GM23338 (cell line): ENCODE data around the gene GCSH. TPM values are rescaled to one million over a fixed set of nuclear protein-coding genes. Genes with fewer than 3 reads are reported as not detected.

Experiments
- ATAC-seq: fragments of 200-7000 bp; cut with Tn5 transposase; 3 replicates; pipeline ENCODE4 v1.9.1; 2020
- DNase-seq: peaks from one replicate; pipeline ENCODE4 v3.0.0-alpha.2; 2015; ENCODE audit warnings: low spot score
- H2AFZ ChIP-seq: fragments of 200-600 bp; sonication (generic); 2 replicates; pipeline ENCODE4 v1.8.0; 2016; ENCODE audit warnings: antibody characterized with exemption, mild to moderate bottlenecking, moderate library complexity
- H3F3A ChIP-seq: fragments of 200-600 bp; sonication (generic); replicated peaks from 2 replicates; pipeline ENCODE4 v1.8.0; 2017; ENCODE audit warnings: antibody characterized with exemption, mixed run types, low read depth
- H3K27ac ChIP-seq: fragments of 200-600 bp; sonication (generic); 2 replicates; pipeline ENCODE4 v1.6.1; 2016; ENCODE audit warnings: low read depth
- H3K27me3 ChIP-seq: fragments of 200-600 bp; sonication (generic); 2 replicates; pipeline ENCODE4 v1.8.0; 2016; ENCODE audit warnings: mild to moderate bottlenecking, mixed run types, moderate library complexity; ENCODE audit not compliant: insufficient read depth
- H3K36me3 ChIP-seq: fragments of 200-600 bp; sonication (generic); 2 replicates; pipeline ENCODE4 v1.8.0; 2016; ENCODE audit warnings: mild to moderate bottlenecking; ENCODE audit not compliant: insufficient read depth
- H3K4me1 ChIP-seq: fragments of 200-600 bp; sonication (generic); 2 replicates; pipeline ENCODE4 v1.8.0; 2016; ENCODE audit warnings: mild to moderate bottlenecking, moderate library complexity; ENCODE audit not compliant: insufficient read depth
- H3K4me2 ChIP-seq: fragments of 200-600 bp; sonication (generic); 2 replicates; pipeline ENCODE4 v1.7.1; 2017; ENCODE audit warnings: mixed run types
- H3K4me3 ChIP-seq: fragments of 200-600 bp; sonication (generic); 2 replicates; pipeline ENCODE4 v1.6.1; 2016; ENCODE audit warnings: mixed run types
- H3K79me2 ChIP-seq: fragments of 200-600 bp; sonication (generic); replicated peaks from 2 replicates; pipeline ENCODE4 v1.8.0; 2017; ENCODE audit warnings: mild to moderate bottlenecking; ENCODE audit not compliant: insufficient read depth
- H3K9me2 ChIP-seq: fragments of 200-600 bp; sonication (generic); 2 replicates; pipeline ENCODE4 v1.8.0; 2017; ENCODE audit not compliant: insufficient read depth
- H4K20me1 ChIP-seq: fragments of 200-600 bp; sonication (generic); replicated peaks from 2 replicates; pipeline ENCODE4 v1.8.0; 2017; ENCODE audit warnings: mild to moderate bottlenecking; ENCODE audit not compliant: insufficient read depth
- H3K27ac Mint-ChIP-seq: 2 replicates; pipeline ENCODE4 v1.8.0; 2020; ENCODE audit warnings: inconsistent platforms, mild to moderate bottlenecking, moderate library complexity, mixed read lengths
- H3K27me3 Mint-ChIP-seq: 3 replicates; pipeline ENCODE4 v1.8.0; 2022; ENCODE audit warnings: low read depth, mild to moderate bottlenecking, moderate library complexity, mixed read lengths, inconsistent platforms; ENCODE audit not compliant: insufficient read depth, poor library complexity
- H3K36me3 Mint-ChIP-seq: 3 replicates; pipeline ENCODE4 v1.8.0; 2021; ENCODE audit warnings: low read depth, mild to moderate bottlenecking, inconsistent platforms, moderate library complexity, mixed read lengths
- H3K4me1 Mint-ChIP-seq: 3 replicates; pipeline ENCODE4 v1.8.0; 2020; ENCODE audit warnings: mild to moderate bottlenecking, inconsistent platforms, mixed read lengths
- H3K4me3 Mint-ChIP-seq: 3 replicates; pipeline ENCODE4 v1.8.0; 2021; ENCODE audit warnings: moderate library complexity, mild to moderate bottlenecking, inconsistent platforms, mixed read lengths
- H3K9me3 Mint-ChIP-seq: 3 replicates; pipeline ENCODE4 v1.8.0; 2020; ENCODE audit warnings: moderate library complexity, mild to moderate bottlenecking, inconsistent platforms, mixed read lengths
- CREB1 ChIP-seq: fragments of 250-450 bp; sonication (Bioruptor Pico); IDR thresholded peaks from 2 replicates; pipeline ENCODE4 v1.5.0; 2020; ENCODE audit warnings: low read depth, mild to moderate bottlenecking, moderate library complexity
- CTCF ChIP-seq, 2 experiments: fragments of 200-600 bp in 1 of 2; sonication (generic) in 1 of 2; conservative IDR thresholded peaks; 2 replicates each; pipeline versions ENCODE4 v1.5.1 to v1.6.1; 2016 to 2017; ENCODE audit warnings: antibody characterized with exemption in 2 of 2, low read depth in 2 of 2, mild to moderate bottlenecking in 2 of 2, moderate library complexity in 1 of 2
- ETS1 ChIP-seq: IDR thresholded peaks from 2 replicates; pipeline ENCODE4 v1.6.1; 2016; ENCODE audit warnings: antibody characterized with exemption
- EZH2 ChIP-seq: fragments of 200-600 bp; sonication (generic); IDR thresholded peaks from one replicate; pipeline ENCODE4 v1.8.0; 2017; ENCODE audit warnings: antibody characterized with exemption, mild to moderate bottlenecking, low read depth; ENCODE audit not compliant: unreplicated experiment
- JUNB ChIP-seq: IDR thresholded peaks from one replicate; pipeline ENCODE4 v1.6.1; 2016; ENCODE audit warnings: antibody characterized with exemption; ENCODE audit not compliant: unreplicated experiment
- NANOG ChIP-seq: IDR thresholded peaks from 2 replicates; pipeline ENCODE4 v1.6.1; 2016; ENCODE audit warnings: antibody characterized with exemption, borderline replicate concordance
- REST ChIP-seq: IDR thresholded peaks from one replicate; pipeline ENCODE4 v1.6.1; 2018; ENCODE audit warnings: antibody characterized with exemption; ENCODE audit not compliant: unreplicated experiment
- STAT1 ChIP-seq: IDR thresholded peaks from one replicate; pipeline ENCODE4 v1.6.1; 2016; ENCODE audit warnings: antibody characterized with exemption; ENCODE audit not compliant: unreplicated experiment
- ZNF114 ChIP-seq: fragments of 250-450 bp; sonication (Bioruptor Pico); IDR thresholded peaks from 2 replicates; pipeline ENCODE4 v1.5.0; 2020; ENCODE audit warnings: mild to moderate bottlenecking, moderate library complexity
- ZNF331 ChIP-seq: fragments of 250-450 bp; sonication (Bioruptor Pico); IDR thresholded peaks from 2 replicates; pipeline ENCODE4 v1.5.0; 2020; ENCODE audit warnings: low read depth, mild to moderate bottlenecking, moderate library complexity
- polyA plus RNA-seq: library from polyadenylated mRNA; unstranded; fragments of >200 nt; fragmentation: Nextera tagmentation; extraction: Ambion mirVana; gene quantifications from 2 replicates; pipeline ENCODE4 v1.2.1, GENCODE V29; 2016
- total RNA-seq: library from RNA; depleted of rRNA; stranded (reverse); fragments of >200 nt; shearing (Covaris generic); gene quantifications from 2 replicates; pipeline ENCODE4 v1.2.3, GENCODE V29; 2014

Gene GCSH
- total and polyA plus RNA-seq, 2 experiments from 2014 or later: 118 to 389 TPM

GRCh38 chr16:81116285-81116684, 20.1 kb upstream of the GCSH start:
- H3K79me2 ChIP-seq: no peaks in the 10 kb centered on the region
- no peaks in the 10 kb centered on the region for H3K36me3 ChIP-seq
- no peaks in the 10 kb centered on the region for H3K4me1 ChIP-seq
- H3K4me2 ChIP-seq: no peak overlapping the region
- no peak overlapping the region for H2AFZ ChIP-seq
- H3K27me3 ChIP-seq: no peaks in the 10 kb centered on the region
- H3K36me3 Mint-ChIP-seq: no peaks in the 10 kb centered on the region
- 0 out of 2 replicates have a peak, but pooled peaks cover 3% of the 10 kb centered on the region for H3K9me2 ChIP-seq
- H3K27ac Mint-ChIP-seq: no peak overlapping the region
- H3K4me1 Mint-ChIP-seq: no peaks in the 10 kb centered on the region
- no peak for TF ChIP-seq CREB1 (CRISPR knock-in tag)
- no peak for TF ChIP-seq ZNF114 (CRISPR knock-in tag)
- no peak for TF ChIP-seq JUNB
- no peak for TF ChIP-seq ZNF331 (CRISPR knock-in tag)
- no peak for TF ChIP-seq NANOG
- TF ChIP-seq STAT1: no peak
- H3K27ac ChIP-seq: no peak overlapping the region
- H3K27me3 Mint-ChIP-seq: peaks cover 5% of the 10 kb centered on the region
- no peaks in the 10 kb centered on the region for H4K20me1 ChIP-seq
- H3F3A ChIP-seq: no peaks in the 10 kb centered on the region
- no peak for DNase-seq
- peaks cover 2% of the 10 kb centered on the region; the same call in 1 of the 3 replicates for H3K9me3 Mint-ChIP-seq
- H3K4me3 Mint-ChIP-seq: no peak overlapping the region
- H3K4me3 ChIP-seq: no peak overlapping the region
- no peak for ATAC-seq

GRCh38 chr16:81112453-81112852, 16.3 kb upstream of the GCSH start:
- H3K36me3 Mint-ChIP-seq: no peaks in the 10 kb centered on the region
- no peaks in the 10 kb centered on the region for H3K27me3 ChIP-seq
- H3K4me2 ChIP-seq: no peak overlapping the region
- peaks cover 10% of the 10 kb centered on the region for H3K27me3 Mint-ChIP-seq
- peaks cover 2% of the 10 kb centered on the region; the same call in 1 of the 3 replicates for H3K9me3 Mint-ChIP-seq
- no peaks in the 10 kb centered on the region for H3K79me2 ChIP-seq
- no peaks in the 10 kb centered on the region for H3F3A ChIP-seq
- H3K4me3 Mint-ChIP-seq: no peak overlapping the region
- ATAC-seq (no peak), DNase-seq (no peak)
- H3K4me1 ChIP-seq: no peaks in the 10 kb centered on the region
- H3K27ac ChIP-seq: no peak overlapping the region
- H3K27ac Mint-ChIP-seq: no peak overlapping the region
- H3K9me2 ChIP-seq: 0 out of 2 replicates have a peak, but pooled peaks cover 3% of the 10 kb centered on the region
- H3K4me1 Mint-ChIP-seq: no peaks in the 10 kb centered on the region
- H2AFZ ChIP-seq: no peak overlapping the region
- no peaks in the 10 kb centered on the region for H4K20me1 ChIP-seq
- no peak overlapping the region for H3K4me3 ChIP-seq
- H3K36me3 ChIP-seq: no peaks in the 10 kb centered on the region
- no peak for TF ChIP-seq ETS1
- TF ChIP-seq CTCF (conservative IDR thresholded peaks at IDR 0.05; ENCODE audit: low read depth in 2 of 2): no peak
- TF ChIP-seq EZH2: no peak
- TF ChIP-seq CREB1 (CRISPR knock-in tag): no peak
- TF ChIP-seq REST: no peak
- TF ChIP-seq NANOG: no peak
